Measurements from ENCODE around the gene PSD2.

The PSD2 gene

GRCh38 chr5:139841549-139841948 lies 45.9 kb downstream of the PSD2 start:
- no peak for DNase-seq
- Histone ChIP-seq H3K27me3 (replicated peaks) (peaks cover 3% of the 10 kb centered on the region), H3K27ac (no peak overlapping the region), H3K4me3 (ENCODE audit: low read depth, low read length) (no peak overlapping the region), H3K36me3 (replicated peaks) (no peaks in the 10 kb centered on the region)
- in situ Hi-C loops (cut with HindIII; ENCODE audit: low pct_ligation_motif_present, low sequenced_read_pairs) = no loop called here
- peak; percentile 23 for TF ChIP-seq CTCF (IDR thresholded peaks at IDR 0.05; ENCODE audit: low read depth, low read length, missing control alignments)

DNA sequence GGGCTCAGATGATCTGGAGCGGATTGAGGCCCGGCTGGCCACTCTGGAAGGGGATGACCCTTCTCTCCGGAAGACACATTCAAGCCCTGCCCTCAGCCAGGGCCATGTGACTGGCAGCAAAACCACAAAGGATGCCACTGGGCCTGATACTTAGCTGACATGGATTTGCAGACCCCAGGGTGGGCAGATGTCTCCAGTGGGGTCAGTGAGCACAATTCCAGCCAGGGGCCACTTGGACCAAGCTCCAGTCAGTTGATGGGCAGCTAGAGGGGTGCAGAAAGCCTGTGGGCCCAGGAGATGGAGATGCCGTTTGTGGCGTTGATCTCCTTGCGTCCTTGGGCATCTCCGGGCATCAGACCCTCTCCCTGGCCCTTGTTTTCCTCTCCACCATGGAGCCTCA lies 46.7 kb downstream of the PSD2 start:
- Histone ChIP-seq H3K36me3 (replicated peaks) (no peaks in the 10 kb centered on the region), H3K27ac (no peak overlapping the region), H3K27me3 (replicated peaks) (peaks cover 3% of the 10 kb centered on the region), H3K4me3 (ENCODE audit: low read depth, low read length) (no peak overlapping the region)
- TF ChIP-seq CTCF (IDR thresholded peaks at IDR 0.05; ENCODE audit: low read depth, low read length, missing control alignments) = no peak
- in situ Hi-C loops (cut with HindIII; ENCODE audit: low pct_ligation_motif_present, low sequenced_read_pairs) = no loop called here
- no peak for DNase-seq

DNA sequence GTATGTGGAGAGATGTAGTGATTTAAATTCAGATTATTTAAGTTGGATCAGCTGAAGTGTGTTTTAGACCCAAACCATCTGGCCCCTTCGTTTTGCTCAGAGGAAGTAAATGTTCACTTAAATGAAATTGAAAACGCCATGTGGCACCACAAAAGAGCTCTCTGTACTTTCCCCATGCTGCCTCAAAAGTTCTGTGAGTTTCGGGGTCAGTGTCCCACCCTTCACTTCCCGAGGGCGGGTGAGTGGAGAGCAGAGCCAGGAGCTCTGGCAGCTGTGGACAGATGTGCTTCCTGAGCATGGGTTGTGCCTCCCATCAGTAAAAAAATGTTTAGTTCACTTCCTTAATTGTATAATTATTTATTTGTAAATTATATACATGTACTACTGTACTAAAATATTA lies 48.4 kb downstream of the PSD2 start:
- Histone ChIP-seq H3K27me3 (replicated peaks) (peaks cover 3% of the 10 kb centered on the region), H3K36me3 (replicated peaks) (no peaks in the 10 kb centered on the region), H3K4me3 (ENCODE audit: low read depth, low read length) (no peak overlapping the region), H3K27ac (no peak overlapping the region)
- TF ChIP-seq CTCF (IDR thresholded peaks at IDR 0.05; ENCODE audit: low read depth, low read length, missing control alignments) = no peak
- in situ Hi-C loops (cut with HindIII; ENCODE audit: low pct_ligation_motif_present, low sequenced_read_pairs) = no loop called here
- no peak for DNase-seq

DNA sequence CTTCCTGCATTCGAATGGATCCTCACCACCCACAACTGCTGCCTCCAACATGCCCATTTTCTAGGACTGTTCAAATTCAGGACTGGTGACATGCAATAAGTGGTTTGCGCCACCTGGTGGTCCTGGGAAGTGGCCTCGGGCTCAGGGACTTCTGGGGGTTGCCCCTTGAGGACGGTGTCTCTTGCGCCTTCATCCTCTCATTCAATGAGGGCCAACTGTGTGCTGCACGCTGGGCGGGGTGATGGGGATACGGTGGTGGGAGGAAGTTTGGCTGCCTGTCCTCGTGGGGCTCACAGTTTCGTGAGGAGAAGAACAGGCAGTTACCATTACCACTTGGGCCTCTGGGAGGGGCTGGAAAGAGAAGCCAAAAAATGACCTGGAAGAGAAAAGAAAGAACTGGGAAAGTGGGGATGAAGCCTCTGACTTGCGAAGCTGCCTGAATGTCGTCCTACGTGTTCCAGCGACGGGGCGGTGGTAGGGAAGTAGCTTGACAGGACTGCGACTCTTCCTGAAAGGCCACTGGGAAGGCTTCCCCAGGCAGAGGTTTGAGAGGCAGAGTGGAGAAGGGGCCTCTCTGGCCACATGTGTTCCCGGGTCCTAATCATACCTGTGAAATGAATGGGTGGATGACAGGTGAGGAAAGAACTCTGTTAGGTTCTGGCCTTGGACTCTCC lies 49.0 kb downstream of the PSD2 start:
- no peaks in the 10 kb centered on the region for H3K36me3 ChIP-seq (replicated peaks)
- H3K27me3 ChIP-seq (replicated peaks) = peaks cover 3% of the 10 kb centered on the region
- no peak overlapping the region for H3K27ac ChIP-seq
- peak; percentile 96 for TF ChIP-seq CTCF (IDR thresholded peaks at IDR 0.05; ENCODE audit: low read depth, low read length, missing control alignments)
- no peak overlapping the region for H3K4me3 ChIP-seq (ENCODE audit: low read depth, low read length)
- in situ Hi-C loops (cut with HindIII; ENCODE audit: low pct_ligation_motif_present, low sequenced_read_pairs) = no loop called here
- DNase-seq = peak; percentile 74

- no peak for DNase-seq
- H3K36me3 ChIP-seq (replicated peaks) = no peaks in the 10 kb centered on the region
- no peak overlapping the region for H3K27ac ChIP-seq
- peaks cover 3% of the 10 kb centered on the region for H3K27me3 ChIP-seq (replicated peaks)
- H3K4me3 ChIP-seq (ENCODE audit: low read depth, low read length) = no peak overlapping the region
- in situ Hi-C loops (cut with HindIII; ENCODE audit: low pct_ligation_motif_present, low sequenced_read_pairs) = no loop called here
- no peak for TF ChIP-seq CTCF (IDR thresholded peaks at IDR 0.05; ENCODE audit: low read depth, low read length, missing control alignments)
Measured at GRCh38 chr5:139845846-139846681, 50.5 kb downstream of the PSD2 start.

All from brain microvascular endothelial cell (primary cell).